HepG2 (cell line): ENCODE results near the gene ZNF540. TPM values are rescaled to one million over a fixed set of nuclear protein-coding genes. Genes with fewer than 3 reads are reported as not detected.

Source experiments
- CHD2 ChIP-seq: IDR thresholded peaks from 2 replicates; pipeline ENCODE4 v1.6.1; 2011; ENCODE audit warnings: low read depth, low read length, improper control_type of control experiment
- FOXK1 ChIP-seq: sonication (generic); formaldehyde crosslinking; IDR thresholded peaks from 2 replicates; pipeline ENCODE4 v1.4.0; 2020; ENCODE audit warnings: low read depth, missing genetic modification reagents, borderline replicate concordance
- KLF15 ChIP-seq: sonication (generic); formaldehyde crosslinking; IDR thresholded peaks from 2 replicates; pipeline ENCODE4 v1.8.1; 2023; ENCODE audit warnings: borderline replicate concordance, mild to moderate bottlenecking, inconsistent platforms, missing genetic modification reagents, mixed read lengths
- NFYB ChIP-seq: sonication (generic); formaldehyde crosslinking; IDR thresholded peaks from 2 replicates; pipeline ENCODE4 v1.4.0; 2020; ENCODE audit warnings: missing genetic modification reagents
- PHF21A ChIP-seq: sonication (generic); formaldehyde crosslinking; IDR thresholded peaks from 2 replicates; pipeline ENCODE4 v1.5.0; 2020; ENCODE audit warnings: mild to moderate bottlenecking, missing genetic modification reagents
- POLR2AphosphoS5 ChIP-seq: IDR thresholded peaks from 2 replicates; pipeline ENCODE4 v1.6.1; 2012; ENCODE audit warnings: low read depth, low read length
- RARG ChIP-seq: sonication (generic); formaldehyde crosslinking; IDR thresholded peaks from 2 replicates; pipeline ENCODE4 v1.4.0; 2020; ENCODE audit warnings: low read depth, mild to moderate bottlenecking, missing genetic modification reagents
- SCMH1 ChIP-seq: sonication (generic); formaldehyde crosslinking; IDR thresholded peaks from 2 replicates; pipeline ENCODE4 v1.9.0; 2021; ENCODE audit warnings: missing genetic modification reagents, mild to moderate bottlenecking, borderline replicate concordance
- SOX13 ChIP-seq, 3 experiments: fragments of 450-650 bp in 1 of 3; sonication (generic) in 1 of 3; formaldehyde crosslinking in 1 of 3; IDR thresholded peaks in 2 of 3; conservative IDR thresholded peaks in 1 of 3; 2 replicates each; pipeline versions ENCODE4 v1.5.0 to v1.6.1; 2016 to 2020; ENCODE audit warnings: antibody characterized with exemption in 1 of 3, mild to moderate bottlenecking in 1 of 3, missing compliant biosample characterization in 1 of 3, missing genetic modification reagents in 1 of 3, moderate library complexity in 1 of 3
- ZFY ChIP-seq: sonication (generic); formaldehyde crosslinking; IDR thresholded peaks from 2 replicates; pipeline ENCODE4 v1.4.0; 2020; ENCODE audit warnings: missing genetic modification reagents
- ZNF878 ChIP-seq: sonication (generic); formaldehyde crosslinking; IDR thresholded peaks from 2 replicates; pipeline ENCODE4 v1.8.1; 2023; ENCODE audit warnings: mild to moderate bottlenecking, missing genetic modification reagents, moderate library complexity
- polyA plus RNA-seq, 8 experiments: library from polyadenylated mRNA; depleted of rRNA in 3 of 8; stranded (reverse) in 7 of 8; unstranded in 1 of 8; fragments of >200 nt; fragmentation: Illumina TruSeq in 4 of 8; extraction: Trizol in 4 of 8; gene quantifications; 2 replicates each; pipeline versions ENCODE4 v1.2.1 to v1.2.3, GENCODE V29; 2011 to 2016; ENCODE audit warnings: low read depth in 4 of 8, missing spikeins in 1 of 8, mixed read lengths in 1 of 8; ENCODE audit not compliant: insufficient read depth in 1 of 8
- total RNA-seq, 5 experiments: library from RNA; depleted of rRNA; stranded (reverse); fragments of >200 nt; fragmentation: Illumina TruSeq; extraction: Trizol; gene quantifications; 2 replicates each; pipeline ENCODE4 v1.2.3, GENCODE V29; 2016; ENCODE audit warnings: low read depth in 1 of 5
- TF ChIP-seq, protein P1 (sequence below), 2 experiments: fragments of 450-650 bp in 1 of 2; sonication (generic) in 1 of 2; formaldehyde crosslinking in 1 of 2; IDR thresholded peaks; 2 replicates each; pipeline versions ENCODE4 v1.6.1 to v1.8.0; 2016 to 2022; ENCODE audit warnings: antibody characterized with exemption in 1 of 2, mild to moderate bottlenecking in 1 of 2, missing genetic modification reagents in 1 of 2
- TF ChIP-seq, protein P2 (sequence below): IDR thresholded peaks from 2 replicates; pipeline ENCODE4 v1.4.0; 2020; ENCODE audit warnings: mild to moderate bottlenecking, missing genetic modification reagents
- TF ChIP-seq, protein P3 (sequence below): IDR thresholded peaks from 2 replicates; pipeline ENCODE4 v1.6.1; 2012; ENCODE audit warnings: inconsistent platforms

ZNF540 gene
- total and polyA plus RNA-seq, 2 of the 13 experiments (the other 11 are each of a cell fraction or from before 2014, with no cell fraction given): 0.21 to 0.40 TPM

- no peak for TF ChIP-seq SOX13 (IDR thresholded peaks at IDR 0.05)
- peak in 1 of 2 experiments; percentile 43; a peak in 1 of 4 replicates for TF ChIP-seq SOX13 (CRISPR knock-in tag; conservative IDR thresholded peaks at IDR 0.05 in 1 of 2, IDR thresholded peaks at IDR 0.05 in 1 of 2)
- TF ChIP-seq, protein P1, sequence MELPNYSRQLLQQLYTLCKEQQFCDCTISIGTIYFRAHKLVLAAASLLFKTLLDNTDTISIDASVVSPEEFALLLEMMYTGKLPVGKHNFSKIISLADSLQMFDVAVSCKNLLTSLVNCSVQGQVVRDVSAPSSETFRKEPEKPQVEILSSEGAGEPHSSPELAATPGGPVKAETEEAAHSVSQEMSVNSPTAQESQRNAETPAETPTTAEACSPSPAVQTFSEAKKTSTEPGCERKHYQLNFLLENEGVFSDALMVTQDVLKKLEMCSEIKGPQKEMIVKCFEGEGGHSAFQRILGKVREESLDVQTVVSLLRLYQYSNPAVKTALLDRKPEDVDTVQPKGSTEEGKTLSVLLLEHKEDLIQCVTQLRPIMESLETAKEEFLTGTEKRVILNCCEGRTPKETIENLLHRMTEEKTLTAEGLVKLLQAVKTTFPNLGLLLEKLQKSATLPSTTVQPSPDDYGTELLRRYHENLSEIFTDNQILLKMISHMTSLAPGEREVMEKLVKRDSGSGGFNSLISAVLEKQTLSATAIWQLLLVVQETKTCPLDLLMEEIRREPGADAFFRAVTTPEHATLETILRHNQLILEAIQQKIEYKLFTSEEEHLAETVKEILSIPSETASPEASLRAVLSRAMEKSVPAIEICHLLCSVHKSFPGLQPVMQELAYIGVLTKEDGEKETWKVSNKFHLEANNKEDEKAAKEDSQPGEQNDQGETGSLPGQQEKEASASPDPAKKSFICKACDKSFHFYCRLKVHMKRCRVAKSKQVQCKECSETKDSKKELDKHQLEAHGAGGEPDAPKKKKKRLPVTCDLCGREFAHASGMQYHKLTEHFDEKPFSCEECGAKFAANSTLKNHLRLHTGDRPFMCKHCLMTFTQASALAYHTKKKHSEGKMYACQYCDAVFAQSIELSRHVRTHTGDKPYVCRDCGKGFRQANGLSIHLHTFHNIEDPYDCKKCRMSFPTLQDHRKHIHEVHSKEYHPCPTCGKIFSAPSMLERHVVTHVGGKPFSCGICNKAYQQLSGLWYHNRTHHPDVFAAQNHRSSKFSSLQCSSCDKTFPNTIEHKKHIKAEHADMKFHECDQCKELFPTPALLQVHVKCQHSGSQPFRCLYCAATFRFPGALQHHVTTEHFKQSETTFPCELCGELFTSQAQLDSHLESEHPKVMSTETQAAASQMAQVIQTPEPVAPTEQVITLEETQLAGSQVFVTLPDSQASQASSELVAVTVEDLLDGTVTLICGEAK (IDR thresholded peaks at IDR 0.05): no peak
- TF ChIP-seq, protein P1 (CRISPR knock-in tag; IDR thresholded peaks at IDR 0.05): peak; percentile 58; the same call in 1 of the 2 replicates
- TF ChIP-seq SCMH1 (CRISPR knock-in tag): no peak
- TF ChIP-seq FOXK1 (CRISPR knock-in tag): peak; percentile 82; the same call in 1 of the 2 replicates
- no peak for TF ChIP-seq RARG (CRISPR knock-in tag)
- TF ChIP-seq KLF15 (CRISPR knock-in tag): 0 out of 2 replicates have a peak, but pooled peaks have one; percentile 50
- TF ChIP-seq, protein P2, sequence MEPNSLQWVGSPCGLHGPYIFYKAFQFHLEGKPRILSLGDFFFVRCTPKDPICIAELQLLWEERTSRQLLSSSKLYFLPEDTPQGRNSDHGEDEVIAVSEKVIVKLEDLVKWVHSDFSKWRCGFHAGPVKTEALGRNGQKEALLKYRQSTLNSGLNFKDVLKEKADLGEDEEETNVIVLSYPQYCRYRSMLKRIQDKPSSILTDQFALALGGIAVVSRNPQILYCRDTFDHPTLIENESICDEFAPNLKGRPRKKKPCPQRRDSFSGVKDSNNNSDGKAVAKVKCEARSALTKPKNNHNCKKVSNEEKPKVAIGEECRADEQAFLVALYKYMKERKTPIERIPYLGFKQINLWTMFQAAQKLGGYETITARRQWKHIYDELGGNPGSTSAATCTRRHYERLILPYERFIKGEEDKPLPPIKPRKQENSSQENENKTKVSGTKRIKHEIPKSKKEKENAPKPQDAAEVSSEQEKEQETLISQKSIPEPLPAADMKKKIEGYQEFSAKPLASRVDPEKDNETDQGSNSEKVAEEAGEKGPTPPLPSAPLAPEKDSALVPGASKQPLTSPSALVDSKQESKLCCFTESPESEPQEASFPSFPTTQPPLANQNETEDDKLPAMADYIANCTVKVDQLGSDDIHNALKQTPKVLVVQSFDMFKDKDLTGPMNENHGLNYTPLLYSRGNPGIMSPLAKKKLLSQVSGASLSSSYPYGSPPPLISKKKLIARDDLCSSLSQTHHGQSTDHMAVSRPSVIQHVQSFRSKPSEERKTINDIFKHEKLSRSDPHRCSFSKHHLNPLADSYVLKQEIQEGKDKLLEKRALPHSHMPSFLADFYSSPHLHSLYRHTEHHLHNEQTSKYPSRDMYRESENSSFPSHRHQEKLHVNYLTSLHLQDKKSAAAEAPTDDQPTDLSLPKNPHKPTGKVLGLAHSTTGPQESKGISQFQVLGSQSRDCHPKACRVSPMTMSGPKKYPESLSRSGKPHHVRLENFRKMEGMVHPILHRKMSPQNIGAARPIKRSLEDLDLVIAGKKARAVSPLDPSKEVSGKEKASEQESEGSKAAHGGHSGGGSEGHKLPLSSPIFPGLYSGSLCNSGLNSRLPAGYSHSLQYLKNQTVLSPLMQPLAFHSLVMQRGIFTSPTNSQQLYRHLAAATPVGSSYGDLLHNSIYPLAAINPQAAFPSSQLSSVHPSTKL (CRISPR knock-in tag): peak; percentile 17; the same call in 1 of the 2 replicates
- TF ChIP-seq POLR2AphosphoS5: peak; percentile 68
- TF ChIP-seq PHF21A (CRISPR knock-in tag): peak; percentile 90
- TF ChIP-seq, protein P3, sequence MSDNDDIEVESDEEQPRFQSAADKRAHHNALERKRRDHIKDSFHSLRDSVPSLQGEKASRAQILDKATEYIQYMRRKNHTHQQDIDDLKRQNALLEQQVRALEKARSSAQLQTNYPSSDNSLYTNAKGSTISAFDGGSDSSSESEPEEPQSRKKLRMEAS: peak; percentile 46; the same call in 1 of the 2 replicates
- TF ChIP-seq CHD2: peak; percentile 51
- TF ChIP-seq ZNF878 (CRISPR knock-in tag): no peak
- TF ChIP-seq NFYB (CRISPR knock-in tag): peak; percentile 35
- TF ChIP-seq ZFY: peak; percentile 64; the same call in 1 of the 2 replicates
These were observed at the start of gene ZNF540, which contains the start of gene ZNF571 (continued) for GRCh38 chr19:37594304-37594981.
